Measurements from ENCODE around the gene L2HGDH.
"Not testable (repeated sequence)": the region's sequence is repeated elsewhere in the genome, so short reads cannot be mapped to it uniquely, and the experiment has no call there.

The L2HGDH gene

DNA sequence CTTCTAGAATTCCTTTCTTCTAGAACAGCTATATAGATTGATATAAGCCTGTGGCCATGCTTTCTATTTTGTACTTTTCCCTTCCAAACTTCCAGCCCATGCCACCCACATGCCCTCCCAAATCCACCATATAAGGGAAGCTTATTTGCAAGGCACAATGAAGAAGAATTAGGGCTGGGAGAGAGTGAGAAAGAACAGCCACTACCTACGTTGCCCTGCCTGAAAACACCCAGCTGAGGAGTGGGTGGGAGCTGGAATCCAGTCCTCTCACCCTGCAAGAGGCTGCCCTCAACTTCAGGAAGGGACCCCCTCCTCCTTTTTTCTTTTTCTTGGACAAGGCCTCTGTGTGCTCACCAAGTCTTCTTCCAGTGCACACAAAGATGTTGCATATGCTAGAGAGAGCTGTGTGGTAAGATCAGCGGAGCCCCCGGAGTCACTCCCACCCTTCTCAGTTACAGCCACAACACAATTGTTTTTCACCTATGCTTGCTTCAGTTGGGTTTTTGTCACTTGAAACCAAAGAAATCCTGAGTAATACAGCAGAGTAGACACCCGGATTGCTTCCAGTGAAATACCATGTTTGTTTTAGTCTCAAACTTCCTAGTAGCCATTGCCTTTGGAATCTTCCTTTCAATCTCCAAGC, 45.8 kb upstream of the L2HGDH start:
- H3K4me1 ChIP-seq (ENCODE audit: low read depth, poor library complexity, severe bottlenecking) = no peaks in the 10 kb centered on the region
- TF ChIP-seq, protein P1, sequence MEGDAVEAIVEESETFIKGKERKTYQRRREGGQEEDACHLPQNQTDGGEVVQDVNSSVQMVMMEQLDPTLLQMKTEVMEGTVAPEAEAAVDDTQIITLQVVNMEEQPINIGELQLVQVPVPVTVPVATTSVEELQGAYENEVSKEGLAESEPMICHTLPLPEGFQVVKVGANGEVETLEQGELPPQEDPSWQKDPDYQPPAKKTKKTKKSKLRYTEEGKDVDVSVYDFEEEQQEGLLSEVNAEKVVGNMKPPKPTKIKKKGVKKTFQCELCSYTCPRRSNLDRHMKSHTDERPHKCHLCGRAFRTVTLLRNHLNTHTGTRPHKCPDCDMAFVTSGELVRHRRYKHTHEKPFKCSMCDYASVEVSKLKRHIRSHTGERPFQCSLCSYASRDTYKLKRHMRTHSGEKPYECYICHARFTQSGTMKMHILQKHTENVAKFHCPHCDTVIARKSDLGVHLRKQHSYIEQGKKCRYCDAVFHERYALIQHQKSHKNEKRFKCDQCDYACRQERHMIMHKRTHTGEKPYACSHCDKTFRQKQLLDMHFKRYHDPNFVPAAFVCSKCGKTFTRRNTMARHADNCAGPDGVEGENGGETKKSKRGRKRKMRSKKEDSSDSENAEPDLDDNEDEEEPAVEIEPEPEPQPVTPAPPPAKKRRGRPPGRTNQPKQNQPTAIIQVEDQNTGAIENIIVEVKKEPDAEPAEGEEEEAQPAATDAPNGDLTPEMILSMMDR (conservative IDR thresholded peaks at IDR 0.05; ENCODE audit: low read depth, low read length) = no peak
- no peak overlapping the region for H3K4me2 ChIP-seq
- H3K9ac ChIP-seq = no peak overlapping the region
- H3K27ac ChIP-seq = no peak overlapping the region
- no peak overlapping the region for H2AFZ ChIP-seq (ENCODE audit: low read depth)
- H4K20me1 ChIP-seq (ENCODE audit: insufficient read depth) = no peaks in the 10 kb centered on the region
- H3K36me3 ChIP-seq (ENCODE audit: insufficient read depth) = no peaks in the 10 kb centered on the region
- H3K27me3 ChIP-seq (ENCODE audit: insufficient read depth, low read depth) = no peaks in the 10 kb centered on the region
- no peak overlapping the region for H3K4me3 ChIP-seq (IDR thresholded peaks at IDR 0.05; ENCODE audit: insufficient read depth, low read depth, low read length)
- H3K79me2 ChIP-seq (ENCODE audit: insufficient read depth, low read depth) = no peaks in the 10 kb centered on the region

DNA sequence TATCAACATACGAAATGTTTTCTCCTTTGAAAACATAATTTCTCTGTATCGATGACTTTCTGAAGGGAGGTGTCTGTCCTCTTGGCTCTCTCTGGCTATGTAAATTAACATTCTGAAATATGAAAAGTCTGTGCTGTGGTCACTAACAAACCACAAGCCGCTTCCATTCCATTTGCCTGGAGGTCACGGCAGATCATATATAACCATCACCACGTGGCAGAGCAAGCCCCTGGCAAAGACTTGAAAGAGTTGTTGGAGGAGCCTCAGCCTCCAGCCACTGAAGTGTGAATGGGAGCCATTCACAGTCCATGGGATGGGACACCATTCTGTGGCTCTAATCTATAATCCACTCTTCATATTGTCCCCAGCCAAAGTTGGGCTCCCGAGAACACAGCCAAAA, 45.1 kb upstream of the L2HGDH start:
- TF ChIP-seq, protein P1 (conservative IDR thresholded peaks at IDR 0.05; ENCODE audit: low read depth, low read length) = no peak
- H2AFZ ChIP-seq (ENCODE audit: low read depth) = no peak overlapping the region

DNA sequence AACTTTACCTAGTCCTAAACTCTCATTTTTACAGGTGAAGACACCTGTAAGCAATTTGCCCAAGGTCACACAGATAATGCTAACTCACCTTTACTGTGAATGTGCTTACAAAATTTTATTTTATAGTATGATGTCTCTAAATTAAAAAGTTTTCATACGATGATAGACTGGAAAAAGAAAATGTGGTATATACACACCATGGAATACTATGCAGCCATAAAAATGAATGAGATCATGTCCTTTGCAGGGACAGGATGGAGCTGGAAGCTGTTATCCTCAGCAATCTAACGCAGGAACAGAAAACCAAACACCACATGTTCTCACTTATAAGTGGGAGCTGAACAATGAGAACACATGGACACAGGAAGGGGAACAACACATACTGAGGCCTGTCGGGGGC, 44.3 kb upstream of the L2HGDH start:
- not testable (repeated sequence) for H3K9ac ChIP-seq; H3K27ac ChIP-seq; H3K27me3 ChIP-seq (ENCODE audit: insufficient read depth, low read depth); H2AFZ ChIP-seq (ENCODE audit: low read depth); H3K36me3 ChIP-seq (ENCODE audit: insufficient read depth); H4K20me1 ChIP-seq (ENCODE audit: insufficient read depth); H3K4me1 ChIP-seq (ENCODE audit: low read depth, poor library complexity, severe bottlenecking); H3K4me3 ChIP-seq (IDR thresholded peaks at IDR 0.05; ENCODE audit: insufficient read depth, low read depth, low read length); H3K4me2 ChIP-seq; H3K79me2 ChIP-seq (ENCODE audit: insufficient read depth, low read depth)

More for the DNA sequence above, 45.1 kb upstream of the L2HGDH start:
- Histone ChIP-seq H3K4me1 (ENCODE audit: low read depth, poor library complexity, severe bottlenecking) (no peaks in the 10 kb centered on the region), H3K4me2 (no peak overlapping the region), H3K27me3 (ENCODE audit: insufficient read depth, low read depth) (no peaks in the 10 kb centered on the region), H3K9ac (no peak overlapping the region), H4K20me1 (ENCODE audit: insufficient read depth) (no peaks in the 10 kb centered on the region), H3K79me2 (ENCODE audit: insufficient read depth, low read depth) (no peaks in the 10 kb centered on the region), H3K27ac (no peak overlapping the region), H3K36me3 (ENCODE audit: insufficient read depth) (no peaks in the 10 kb centered on the region), H3K4me3 (IDR thresholded peaks at IDR 0.05; ENCODE audit: insufficient read depth, low read depth, low read length) (no peak overlapping the region)

DNA sequence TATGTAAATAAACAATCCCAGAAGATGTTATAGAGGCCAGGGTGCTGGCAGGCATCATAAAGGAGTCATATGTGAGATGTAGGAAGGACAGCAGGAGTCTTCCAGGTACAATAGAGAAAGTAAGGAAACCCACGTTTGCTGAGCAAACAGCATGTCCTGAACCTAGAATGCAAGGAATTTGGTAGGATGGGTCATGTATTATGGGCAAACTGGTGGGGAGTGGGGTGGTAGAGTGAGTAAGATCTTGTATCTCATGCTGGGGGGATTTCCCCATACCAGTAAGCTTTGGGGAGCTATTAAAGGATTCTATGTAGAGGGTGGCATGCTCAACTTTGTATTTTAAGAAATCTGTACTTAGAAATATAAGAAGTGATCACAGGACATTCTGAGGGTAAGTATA, 43.7 kb upstream of the L2HGDH start:
- no peaks in the 10 kb centered on the region for H3K36me3 ChIP-seq (ENCODE audit: insufficient read depth)
- no peak overlapping the region for H3K9ac ChIP-seq

GRCh38 chr14:50354527-50354926, 42.5 kb upstream of the L2HGDH start:
- no peaks in the 10 kb centered on the region for H3K27me3 ChIP-seq (ENCODE audit: insufficient read depth, low read depth)
- no peaks in the 10 kb centered on the region for H3K4me1 ChIP-seq (ENCODE audit: low read depth, poor library complexity, severe bottlenecking)
- H3K27ac ChIP-seq = no peak overlapping the region
- H2AFZ ChIP-seq (ENCODE audit: low read depth) = no peak overlapping the region
- no peaks in the 10 kb centered on the region for H3K79me2 ChIP-seq (ENCODE audit: insufficient read depth, low read depth)
- no peak overlapping the region for H3K9ac ChIP-seq
- no peaks in the 10 kb centered on the region for H3K36me3 ChIP-seq (ENCODE audit: insufficient read depth)
- TF ChIP-seq, protein P1 (conservative IDR thresholded peaks at IDR 0.05; ENCODE audit: low read depth, low read length) = no peak
- H4K20me1 ChIP-seq (ENCODE audit: insufficient read depth) = no peaks in the 10 kb centered on the region
- H3K4me2 ChIP-seq = no peak overlapping the region
- no peak overlapping the region for H3K4me3 ChIP-seq (IDR thresholded peaks at IDR 0.05; ENCODE audit: insufficient read depth, low read depth, low read length)

More for the DNA sequence above, 43.7 kb upstream of the L2HGDH start:
- Histone ChIP-seq H3K4me3 (IDR thresholded peaks at IDR 0.05; ENCODE audit: insufficient read depth, low read depth, low read length) (no peak overlapping the region), H3K27ac (no peak overlapping the region), H3K4me2 (no peak overlapping the region), H3K27me3 (ENCODE audit: insufficient read depth, low read depth) (no peaks in the 10 kb centered on the region), H2AFZ (ENCODE audit: low read depth) (no peak overlapping the region), H3K79me2 (ENCODE audit: insufficient read depth, low read depth) (no peaks in the 10 kb centered on the region), H4K20me1 (ENCODE audit: insufficient read depth) (no peaks in the 10 kb centered on the region), H3K4me1 (ENCODE audit: low read depth, poor library complexity, severe bottlenecking) (no peaks in the 10 kb centered on the region)
- TF ChIP-seq, protein P1 (conservative IDR thresholded peaks at IDR 0.05; ENCODE audit: low read depth, low read length) = no peak

Measured in KMS-11 (cell line).